Astrocyte of the spinal cord (primary cell): ENCODE results near the gene MIX23.

ENCODE experiments used
- DNase-seq: peaks from one replicate; pipeline ENCODE4 v3.0.0; 2011; ENCODE audit warnings: low read depth, low spot score
- H3K4me3 ChIP-seq: 2 replicates; pipeline ENCODE4 v1.5.1; 2011; ENCODE audit warnings: low read depth, mild to moderate bottlenecking, low read length, moderate library complexity
- CTCF ChIP-seq: IDR thresholded peaks from 2 replicates; pipeline ENCODE4 v1.5.1; 2012; ENCODE audit warnings: low read depth, mild to moderate bottlenecking, low read length, inconsistent platforms
- in situ Hi-C: cut with HindIII; loops from 2 replicates; pipeline ENCODE4 v1.10.0; 2017; ENCODE audit warnings: low sequenced_read_pairs

MIX23 gene

GRCh38 chr3:122353893-122354401 is 29.1 kb downstream of the MIX23 start:
- no peak for TF ChIP-seq CTCF
- H3K4me3 ChIP-seq: no peak overlapping the region
- no peak for DNase-seq
- in situ Hi-C loops: no loop called here

GRCh38 chr3:122353215-122353614 is 29.8 kb downstream of the MIX23 start:
- DNase-seq: no peak
- no peak overlapping the region for H3K4me3 ChIP-seq
- in situ Hi-C loops: no loop called here
- TF ChIP-seq CTCF: no peak

GRCh38 chr3:122351612-122352011 is 31.4 kb downstream of the MIX23 start:
- no peak for DNase-seq
- no peak overlapping the region for H3K4me3 ChIP-seq
- no peak for TF ChIP-seq CTCF
- in situ Hi-C loops: no loop called here

- peak; percentile 29 for DNase-seq
- H3K4me3 ChIP-seq: no peak overlapping the region
- no peak for TF ChIP-seq CTCF
- in situ Hi-C loops: no loop called here
Observed at GRCh38 chr3:122350814-122351418, 32.1 kb downstream of the MIX23 start.

GRCh38 chr3:122349171-122349570 is 33.9 kb downstream of the MIX23 start:
- no peak for TF ChIP-seq CTCF
- in situ Hi-C loops: no loop called here
- no peak for DNase-seq
- no peak overlapping the region for H3K4me3 ChIP-seq

- no peak overlapping the region for H3K4me3 ChIP-seq
- in situ Hi-C loops: no loop called here
- TF ChIP-seq CTCF: no peak
- DNase-seq: no peak
Observed at GRCh38 chr3:122343654-122344053, 39.4 kb downstream of the MIX23 start.
